Umbilical cord (tissue), 2 donors: ENCODE results near the gene OR11H6. TPM values are rescaled to one million over a fixed set of nuclear protein-coding genes. Genes with fewer than 3 reads are reported as not detected.
"Not testable (repeated sequence)": the region's sequence is repeated elsewhere in the genome, so short reads cannot be mapped to it uniquely, and the experiment has no call there.

Source experiments
- DNase-seq: peaks from one replicate; pipeline ENCODE4 v3.0.0-alpha.2; 2015; ENCODE audit warnings: low spot score
- total RNA-seq: library from RNA; depleted of rRNA; stranded (reverse); fragments of >200 nt; gene quantifications from one replicate; pipeline ENCODE4 v1.2.3, GENCODE V29; 2014; ENCODE audit warnings: low replicate concordance; ENCODE audit not compliant: insufficient read depth

The OR11H6 gene
- total RNA-seq, 1 donor from 2014 or later: 1.2 TPM

GRCh38 chr14:20262642-20263128 lies 39.2 kb downstream of the OR11H6 start:
- no peak for DNase-seq

- DNase-seq: not testable (repeated sequence)
Measured at GRCh38 chr14:20264361-20264760, 40.9 kb downstream of the OR11H6 start.

- DNase-seq: no peak
Measured at GRCh38 chr14:20274062-20274461, 50.6 kb downstream of the OR11H6 start.

Other genes with a start within 250 kb of the OR11H6 start
- 8.4 TPM for gene OR4K15, start 248.1 kb upstream of the OR11H6 start, total RNA-seq
- 1.4 TPM for gene OR4Q2, start 221.5 kb upstream of the OR11H6 start, total RNA-seq
- gene OR4K14, start 204.4 kb upstream of the OR11H6 start, total RNA-seq: 5.1 TPM
- gene OR4K13, start 187.7 kb upstream of the OR11H6 start, total RNA-seq: 3.4 TPM
- gene OR4L1, start 163.7 kb upstream of the OR11H6 start, total RNA-seq: not detected
- gene OR4K17, start 113.0 kb upstream of the OR11H6 start, total RNA-seq: 5.1 TPM
- gene OR4N5, start 84.9 kb upstream of the OR11H6 start, total RNA-seq: 4.6 TPM
- gene OR11G2, start 32.8 kb upstream of the OR11H6 start, total RNA-seq: not detected
- gene OR11H7, start 5.3 kb downstream of the OR11H6 start, total RNA-seq: not detected
- 0.96 TPM for gene OR11H4, start 15.6 kb downstream of the OR11H6 start, total RNA-seq
- gene TTC5, start 82.2 kb downstream of the OR11H6 start, total RNA-seq: 28.4 TPM
- 67.4 TPM for gene CCNB1IP1, start 109.6 kb downstream of the OR11H6 start, total RNA-seq
- gene PARP2, start 119.9 kb downstream of the OR11H6 start, total RNA-seq: 11.3 TPM
- 13.2 TPM for gene TEP1, start 189.8 kb downstream of the OR11H6 start, total RNA-seq
- gene KLHL33, start 212.5 kb downstream of the OR11H6 start, total RNA-seq: 6.3 TPM
- 59.0 TPM for gene OSGEP, start 231.1 kb downstream of the OR11H6 start, total RNA-seq
- 25.5 TPM for gene APEX1, start 231.5 kb downstream of the OR11H6 start, total RNA-seq
- 6.5 TPM for gene PIP4P1, start 237.7 kb downstream of the OR11H6 start, total RNA-seq
- gene PNP, start 245.7 kb downstream of the OR11H6 start, total RNA-seq: 13.7 TPM